GM19023 (cell line): ENCODE data around the gene HCAR3.
"Not testable (repeated sequence)": the region's sequence is repeated elsewhere in the genome, so short reads cannot be mapped to it uniquely, and the experiment has no call there.

ENCODE experiments used
- ATAC-seq: cut with Tn5 transposase; IDR thresholded peaks from one replicate; pipeline ENCODE4 v1.9.1; 2021; ENCODE audit warnings: mild to moderate bottlenecking, moderate library complexity; ENCODE audit not compliant: unreplicated experiment

The HCAR3 gene

GRCh38 chr12:122716658-122717057 lies at the start of gene HCAR3:
TSS of gene HCAR3 (minus strand) at chr12:122716811. CDS start at chr12:122716737, 74 bp downstream.
- not testable (repeated sequence) for ATAC-seq

- no peak for ATAC-seq
These were observed 41.0 kb upstream of the HCAR3 start for GRCh38 chr12:122757568-122757967.

GRCh38 chr12:122754790-122755189 lies 38.2 kb upstream of the HCAR3 start:
- no peak for ATAC-seq

GRCh38 chr12:122753319-122753650 lies 36.7 kb upstream of the HCAR3 start:
- no peak for ATAC-seq

- peak; percentile 96 for ATAC-seq
These were observed 36.1 kb upstream of the HCAR3 start, which contains the start of gene DENR for GRCh38 chr12:122752464-122753318. TSS of gene DENR (plus strand) at chr12:122752824. CDS start at chr12:122753702, 878 bp downstream.

GRCh38 chr12:122750781-122751515 lies 34.3 kb upstream of the HCAR3 start:
- not testable (repeated sequence) for ATAC-seq

GRCh38 chr12:122749569-122750332 lies 33.1 kb upstream of the HCAR3 start:
- no peak for ATAC-seq

- no peak for ATAC-seq
These were observed 30.9 kb upstream of the HCAR3 start for GRCh38 chr12:122747224-122748135.

GRCh38 chr12:122743895-122744525 lies 27.4 kb upstream of the HCAR3 start:
- no peak for ATAC-seq

GRCh38 chr12:122740351-122740750 lies 23.7 kb upstream of the HCAR3 start:
- no peak for ATAC-seq

- no peak for ATAC-seq
These were observed 22.0 kb upstream of the HCAR3 start for GRCh38 chr12:122738571-122738970.

GRCh38 chr12:122732611-122733010 lies 16.0 kb upstream of the HCAR3 start:
- no peak for ATAC-seq

- ATAC-seq: no peak
These were observed 15.6 kb upstream of the HCAR3 start for GRCh38 chr12:122732170-122732569.

GRCh38 chr12:122730215-122731014 lies 13.8 kb upstream of the HCAR3 start, which contains the start of gene HCAR1:
TSS of gene HCAR1 (minus strand) at chr12:122730844. CDS start at chr12:122730339, 505 bp downstream.
- ATAC-seq: no peak

- ATAC-seq: no peak
These were observed 13.1 kb upstream of the HCAR3 start for GRCh38 chr12:122729583-122730214.

- no peak for ATAC-seq
These were observed 9.5 kb upstream of the HCAR3 start for GRCh38 chr12:122726080-122726558.

GRCh38 chr12:122725452-122726079 lies 9.0 kb upstream of the HCAR3 start:
- ATAC-seq: no peak
